H9 (cell line): ENCODE data around the gene MRTFB. TPM values are rescaled to one million over a fixed set of nuclear protein-coding genes. Genes with fewer than 3 reads are reported as not detected.

Experiments
- DNase-seq: peaks from one replicate; pipeline ENCODE4 v3.0.0-alpha.2; 2017
- H2AFZ ChIP-seq: one replicate; pipeline ENCODE4 v1.6.1; 2013; ENCODE audit warnings: mild to moderate bottlenecking, low read length, control low read depth, moderate library complexity
- H2AK5ac ChIP-seq: 2 replicates; pipeline ENCODE4 v1.6.1; 2013; ENCODE audit warnings: low read length, control low read depth, mixed read lengths; ENCODE audit not compliant: insufficient read length
- H2BK120ac ChIP-seq: one replicate; pipeline ENCODE4 v1.6.1; 2013; ENCODE audit warnings: low read depth, mild to moderate bottlenecking, low read length, control low read depth, inconsistent platforms; ENCODE audit not compliant: poor library complexity, severe bottlenecking
- H2BK12ac ChIP-seq: 2 replicates; pipeline ENCODE4 v1.6.1; 2013; ENCODE audit warnings: low read length, control low read depth, mixed read lengths, low read depth; ENCODE audit not compliant: insufficient read length
- H2BK15ac ChIP-seq: 2 replicates; pipeline ENCODE4 v1.6.1; 2013; ENCODE audit warnings: low read depth, low read length, control low read depth
- H2BK20ac ChIP-seq: one replicate; pipeline ENCODE4 v1.6.1; 2013; ENCODE audit warnings: low read depth, mild to moderate bottlenecking, low read length, control low read depth, inconsistent platforms; ENCODE audit not compliant: poor library complexity, severe bottlenecking
- H2BK5ac ChIP-seq: 2 replicates; pipeline ENCODE4 v1.6.1; 2013; ENCODE audit warnings: low read length, control low read depth, mixed read lengths; ENCODE audit not compliant: insufficient read length
- H3K14ac ChIP-seq: 2 replicates; pipeline ENCODE4 v1.6.1; 2013; ENCODE audit warnings: low read length, control low read depth; ENCODE audit not compliant: insufficient read depth
- H3K18ac ChIP-seq: 2 replicates; pipeline ENCODE4 v1.6.1; 2013; ENCODE audit warnings: low read depth, mild to moderate bottlenecking, mixed read lengths, low read length, control low read depth; ENCODE audit not compliant: insufficient read length
- H3K23ac ChIP-seq: 2 replicates; pipeline ENCODE4 v1.6.1; 2013; ENCODE audit warnings: low read length, control low read depth, mixed read lengths, low read depth; ENCODE audit not compliant: insufficient read length
- H3K23me2 ChIP-seq: 2 replicates; pipeline ENCODE4 v1.6.1; 2013; ENCODE audit warnings: low read depth, mild to moderate bottlenecking, mixed read lengths, low read length, control low read depth; ENCODE audit not compliant: insufficient read length, poor library complexity, severe bottlenecking
- H3K27ac ChIP-seq: 2 replicates; pipeline ENCODE4 v1.5.1; 2013; ENCODE audit warnings: low read length, control low read depth, mixed read lengths, low read depth; ENCODE audit not compliant: insufficient read length
- H3K27me3 ChIP-seq: 2 replicates; pipeline ENCODE4 v1.6.1; 2013; ENCODE audit warnings: low read length, control low read depth, inconsistent platforms; ENCODE audit not compliant: insufficient read depth
- H3K4ac ChIP-seq: 2 replicates; pipeline ENCODE4 v1.6.1; 2013; ENCODE audit warnings: low read depth, mild to moderate bottlenecking, control low read depth, inconsistent platforms, low read length, moderate library complexity
- H3K4me1 ChIP-seq: 2 replicates; pipeline ENCODE4 v1.6.1; 2013; ENCODE audit warnings: low read length, control low read depth, inconsistent platforms; ENCODE audit not compliant: insufficient read depth
- H3K4me2 ChIP-seq: 2 replicates; pipeline ENCODE4 v1.6.1; 2013; ENCODE audit warnings: low read length, control low read depth, mixed read lengths; ENCODE audit not compliant: insufficient read length, insufficient read depth
- H3K56ac ChIP-seq: 2 replicates; pipeline ENCODE4 v1.6.1; 2013; ENCODE audit warnings: low read depth, mild to moderate bottlenecking, mixed read lengths, low read length, control low read depth; ENCODE audit not compliant: insufficient read length
- H3K79me1 ChIP-seq: 2 replicates; pipeline ENCODE4 v1.6.1; 2013; ENCODE audit warnings: low read depth, mild to moderate bottlenecking, moderate library complexity, low read length, control low read depth, inconsistent platforms; ENCODE audit not compliant: insufficient read depth, poor library complexity, severe bottlenecking
- H3K79me2 ChIP-seq: 2 replicates; pipeline ENCODE4 v1.6.1; 2013; ENCODE audit warnings: low read length, control low read depth, inconsistent platforms; ENCODE audit not compliant: insufficient read depth
- H3K9ac ChIP-seq: 2 replicates; pipeline ENCODE4 v1.6.1; 2013; ENCODE audit warnings: low read length, control low read depth, mixed read lengths; ENCODE audit not compliant: insufficient read length; ENCODE audit errors: extremely low read depth
- H3K9me3 ChIP-seq: one replicate; pipeline ENCODE4 v1.6.1; 2013; ENCODE audit warnings: low read depth, low read length, inconsistent platforms; ENCODE audit not compliant: control insufficient read depth
- H3T11ph ChIP-seq: one replicate; pipeline ENCODE4 v1.6.1; 2013; ENCODE audit warnings: mild to moderate bottlenecking, low read length, control low read depth, inconsistent platforms
- H4K20me1 ChIP-seq: one replicate; pipeline ENCODE4 v1.6.1; 2013; ENCODE audit not compliant: control insufficient read depth, insufficient read length, insufficient read depth
- H4K5ac ChIP-seq: 2 replicates; pipeline ENCODE4 v1.6.1; 2013; ENCODE audit warnings: low read depth, mild to moderate bottlenecking, mixed read lengths, low read length, control low read depth; ENCODE audit not compliant: insufficient read length
- H4K8ac ChIP-seq: replicated peaks from 2 replicates; pipeline ENCODE4 v1.6.1; 2013; ENCODE audit warnings: low read length, control low read depth, mixed read lengths, low read depth; ENCODE audit not compliant: insufficient read length
- H4K91ac ChIP-seq: 2 replicates; pipeline ENCODE4 v1.6.1; 2013; ENCODE audit warnings: low read depth, mild to moderate bottlenecking, moderate library complexity, mixed read lengths, low read length, control low read depth; ENCODE audit not compliant: insufficient read length
- H3K27ac Mint-ChIP-seq, 3 experiments: 2 replicates in 2 of 3; 3 replicates in 1 of 3; pipeline ENCODE4 v1.8.0; 2020 to 2021; ENCODE audit warnings: mixed read lengths in 3 of 3, mild to moderate bottlenecking in 1 of 3, moderate library complexity in 1 of 3
- H3K27me3 Mint-ChIP-seq: 2 replicates; pipeline ENCODE4 v1.8.0; 2021; ENCODE audit warnings: low read depth, mild to moderate bottlenecking, moderate library complexity, mixed read lengths
- H3K36me3 Mint-ChIP-seq, 3 experiments: 2 replicates in 2 of 3; 3 replicates in 1 of 3; pipeline ENCODE4 v1.8.0; 2020 to 2021; ENCODE audit warnings: low read depth in 3 of 3, mixed read lengths in 3 of 3; ENCODE audit not compliant: insufficient read depth in 1 of 3
- H3K4me1 Mint-ChIP-seq, 2 experiments: 2 replicates each; pipeline ENCODE4 v1.8.0; 2020; ENCODE audit warnings: mixed read lengths in 2 of 2
- H3K4me3 Mint-ChIP-seq, 2 experiments: 2 replicates in 1 of 2; 3 replicates in 1 of 2; pipeline ENCODE4 v1.8.0; 2020 to 2021; ENCODE audit warnings: mild to moderate bottlenecking in 2 of 2, mixed read lengths in 2 of 2, moderate library complexity in 1 of 2
- H3K9me3 Mint-ChIP-seq, 2 experiments: 2 replicates in 1 of 2; 3 replicates in 1 of 2; pipeline ENCODE4 v1.8.0; 2020; ENCODE audit warnings: mild to moderate bottlenecking in 2 of 2, mixed read lengths in 2 of 2, moderate library complexity in 1 of 2
- CTCF ChIP-seq: fragments of 200-600 bp; sonication (generic); conservative IDR thresholded peaks from 3 replicates; pipeline ENCODE4 v1.8.0; 2021; ENCODE audit warnings: antibody characterized with exemption, mild to moderate bottlenecking
- total RNA-seq: library from RNA; stranded (reverse); gene quantifications from 2 replicates; pipeline ENCODE4 v1.2.1, GENCODE V29; 2021

The MRTFB gene
- total RNA-seq, 1 experiment from 2014 or later: 29.9 TPM

GRCh38 chr16:14196539-14196938 is 125.4 kb downstream of the MRTFB start:
- no peak overlapping the region for H3K4me2 ChIP-seq
- no peaks in the 10 kb centered on the region; a peak in 1 of 5 replicates for H3K9me3 Mint-ChIP-seq

More at GRCh38 chr16:14196539-14196938, 125.4 kb downstream of the MRTFB start:
- no peak overlapping the region for H3K14ac ChIP-seq
- no peak overlapping the region for H2BK120ac ChIP-seq
- no peaks in the 10 kb centered on the region for H3K79me1 ChIP-seq
- no peak overlapping the region for H4K5ac ChIP-seq
- H3T11ph ChIP-seq: no peak overlapping the region
- no peak overlapping the region for H3K56ac ChIP-seq
- no peaks in the 10 kb centered on the region for H3K4me1 ChIP-seq
- Mint-ChIP-seq H3K27me3 (no peaks in the 10 kb centered on the region), H3K4me3 (no peak overlapping the region), H3K36me3 (no peaks in the 10 kb centered on the region; a peak in 2 of 7 replicates), H3K4me1 (peaks cover 8 to 12% of the 10 kb centered on the region in 2 experiments; a peak in 2 of 4 replicates), H3K27ac (no peak overlapping the region)
- H3K27me3 ChIP-seq: no peaks in the 10 kb centered on the region
- no peaks in the 10 kb centered on the region for H3K23me2 ChIP-seq
- H4K20me1 ChIP-seq: no peaks in the 10 kb centered on the region
- no peak overlapping the region for H2BK5ac ChIP-seq
- H3K27ac ChIP-seq: no peak overlapping the region
- no peaks in the 10 kb centered on the region for H3K79me2 ChIP-seq
- H3K4ac ChIP-seq: no peak overlapping the region
- H3K18ac ChIP-seq: no peak overlapping the region
- H3K23ac ChIP-seq: no peak overlapping the region
- H2BK20ac ChIP-seq: no peak overlapping the region
- no peak overlapping the region for H3K9ac ChIP-seq
- no peak overlapping the region for H2AK5ac ChIP-seq
- H4K8ac ChIP-seq: no peak overlapping the region
- DNase-seq: no peak
- H2AFZ ChIP-seq: no peak overlapping the region
- no peak overlapping the region for H2BK15ac ChIP-seq
- H4K91ac ChIP-seq: no peak overlapping the region
- no peak for TF ChIP-seq CTCF
- H2BK12ac ChIP-seq: no peak overlapping the region
- H3K9me3 ChIP-seq: no peaks in the 10 kb centered on the region
